Measurements from ENCODE around the gene EDARADD. TPM values are rescaled to one million over a fixed set of nuclear protein-coding genes. Genes with fewer than 3 reads are reported as not detected.
"Not testable (repeated sequence)": the region's sequence is repeated elsewhere in the genome, so short reads cannot be mapped to it uniquely, and the experiment has no call there.

Gene EDARADD
- 1 to 10 TPM in 1 of 4 donors, under 1 TPM in 3; 0.42 to 1.2 (median 0.82) TPM for total RNA-seq

DNA sequence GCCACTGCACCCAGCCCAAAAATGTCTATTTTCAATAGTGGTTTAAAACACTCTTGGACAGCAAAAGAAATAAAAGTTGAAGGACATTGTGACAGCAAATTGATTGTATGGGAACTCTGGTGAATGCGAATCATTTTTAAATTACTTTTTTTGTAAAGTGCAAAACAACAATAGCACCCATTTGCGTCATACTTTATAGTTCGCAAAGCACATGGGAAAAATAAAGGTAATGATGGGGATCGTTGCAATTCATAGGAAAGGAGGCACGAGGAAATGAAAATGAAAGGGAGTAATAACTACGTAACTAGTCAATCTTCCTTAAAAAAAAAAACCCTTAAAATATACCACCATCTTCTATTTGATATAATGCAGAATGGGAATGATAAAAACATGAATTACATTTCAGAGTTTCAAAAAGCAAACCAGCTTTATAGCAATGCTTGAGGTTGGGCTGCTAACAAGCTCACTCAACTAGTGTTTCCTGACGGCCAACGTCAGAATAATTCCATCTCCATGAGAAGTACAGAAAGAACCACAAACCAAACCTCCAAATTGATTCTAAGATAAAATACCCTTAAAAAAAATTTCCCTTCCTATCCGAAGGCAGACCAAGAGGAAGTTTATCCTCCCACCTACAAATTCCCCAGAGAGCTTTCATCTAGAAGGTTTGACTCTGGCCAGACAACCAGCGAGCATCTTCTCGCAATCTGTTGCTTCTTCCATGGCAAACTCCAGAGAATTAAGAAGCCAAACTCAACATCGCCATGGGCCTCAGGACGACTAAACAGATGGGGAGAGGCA is at the start of gene EDARADD:
Gene EDARADD, plus strand, starts transcription at position 606 of the 801 bp plus-strand sequence. Its CDS starts 159 bp downstream, at position 765.
- TF ChIP-seq POLR2A (IDR thresholded peaks at IDR 0.05) (no peak), EP300 (IDR thresholded peaks at IDR 0.05) (no peak)
- TF ChIP-seq, protein P1, sequence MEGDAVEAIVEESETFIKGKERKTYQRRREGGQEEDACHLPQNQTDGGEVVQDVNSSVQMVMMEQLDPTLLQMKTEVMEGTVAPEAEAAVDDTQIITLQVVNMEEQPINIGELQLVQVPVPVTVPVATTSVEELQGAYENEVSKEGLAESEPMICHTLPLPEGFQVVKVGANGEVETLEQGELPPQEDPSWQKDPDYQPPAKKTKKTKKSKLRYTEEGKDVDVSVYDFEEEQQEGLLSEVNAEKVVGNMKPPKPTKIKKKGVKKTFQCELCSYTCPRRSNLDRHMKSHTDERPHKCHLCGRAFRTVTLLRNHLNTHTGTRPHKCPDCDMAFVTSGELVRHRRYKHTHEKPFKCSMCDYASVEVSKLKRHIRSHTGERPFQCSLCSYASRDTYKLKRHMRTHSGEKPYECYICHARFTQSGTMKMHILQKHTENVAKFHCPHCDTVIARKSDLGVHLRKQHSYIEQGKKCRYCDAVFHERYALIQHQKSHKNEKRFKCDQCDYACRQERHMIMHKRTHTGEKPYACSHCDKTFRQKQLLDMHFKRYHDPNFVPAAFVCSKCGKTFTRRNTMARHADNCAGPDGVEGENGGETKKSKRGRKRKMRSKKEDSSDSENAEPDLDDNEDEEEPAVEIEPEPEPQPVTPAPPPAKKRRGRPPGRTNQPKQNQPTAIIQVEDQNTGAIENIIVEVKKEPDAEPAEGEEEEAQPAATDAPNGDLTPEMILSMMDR (IDR thresholded peaks at IDR 0.05): no peak
- 81 to 82% methylated on average over 13 of the region's 13 CpGs for WGBS, 2 donors
- Histone ChIP-seq H3K9me3 (no peaks in the 10 kb centered on the region), H3K27me3 (peaks cover 0 to 37% of the 10 kb centered on the region in 2 donors), H3K27ac (no peak within 1 kb of the TSS), H3K4me3 (peak within 1 kb of the TSS; percentile 38 to 68 (median 52)), H3K4me1 (peaks cover 0 to 21% (median 6%) of the 10 kb centered on the region in 4 donors), H3K36me3 (no peaks in the 10 kb centered on the region)
- DNase-seq (ENCODE audit: low spot score in 2 of 2): no peak

DNA sequence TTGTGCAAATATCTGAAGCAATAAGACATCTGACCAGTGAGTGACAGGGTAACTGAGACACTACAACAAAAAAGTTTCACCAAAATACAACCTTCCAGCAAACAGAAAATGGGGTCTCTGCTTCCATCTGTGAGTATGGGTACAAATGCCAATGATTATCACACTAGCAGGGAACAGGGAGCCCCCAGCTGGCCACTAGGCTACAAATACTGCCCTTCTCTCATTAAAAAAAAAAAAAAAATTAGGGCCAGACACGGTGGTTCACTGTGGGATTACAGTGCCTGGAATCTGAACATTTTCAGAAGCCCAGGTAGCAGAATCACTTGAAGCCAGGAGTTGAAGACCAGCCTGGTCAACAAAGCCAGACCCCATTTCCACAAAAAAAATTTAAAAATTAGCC is 48.4 kb upstream of the EDARADD start:
- H3K27me3 ChIP-seq: no peaks in the 10 kb centered on the region
- DNase-seq (ENCODE audit: low spot score in 2 of 2): no peak
- no peaks in the 10 kb centered on the region for H3K9me3 ChIP-seq
- WGBS, 2 donors: 14 to 29% methylated on average over 1 of the region's 1 CpG
- TF ChIP-seq, protein P1 (IDR thresholded peaks at IDR 0.05): no peak
- TF ChIP-seq EP300 (IDR thresholded peaks at IDR 0.05): no peak
- TF ChIP-seq POLR2A (IDR thresholded peaks at IDR 0.05): no peak
- no peak overlapping the region for H3K27ac ChIP-seq
- H3K4me3 ChIP-seq: no peak overlapping the region
- no peaks in the 10 kb centered on the region for H3K36me3 ChIP-seq
- peaks cover 0 to 14% (median 0%) of the 10 kb centered on the region in 4 donors for H3K4me1 ChIP-seq

DNA sequence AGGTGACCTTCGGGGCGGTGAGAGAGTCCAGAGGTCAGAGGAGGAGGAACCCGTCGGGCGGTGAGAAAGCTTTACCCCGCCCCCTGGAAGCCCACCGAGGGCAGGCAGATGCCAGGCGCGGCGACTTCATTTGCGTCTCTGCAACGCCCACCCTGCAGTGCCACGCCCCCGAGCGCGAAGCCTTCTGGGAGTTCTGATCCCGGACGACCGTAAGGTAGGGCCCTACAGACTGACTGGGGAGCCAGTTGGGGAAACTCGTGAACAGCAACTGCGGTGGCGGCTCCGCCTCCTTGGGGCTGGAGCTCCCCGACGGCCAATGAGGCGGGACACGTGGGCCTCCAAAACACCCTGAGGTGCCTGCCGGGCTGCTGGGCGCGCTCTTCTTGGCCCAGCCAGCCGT is 46.0 kb upstream of the EDARADD start:
- 89 to 96% methylated on average over 25 to 27 of the region's 31 CpGs for WGBS, 2 donors
- H3K4me1 ChIP-seq: peaks cover 0 to 6% (median 0%) of the 10 kb centered on the region in 4 donors
- H3K36me3 ChIP-seq: no peaks in the 10 kb centered on the region
- no peak overlapping the region for H3K27ac ChIP-seq
- TF ChIP-seq, protein P1 (IDR thresholded peaks at IDR 0.05): no peak
- no peak for TF ChIP-seq EP300 (IDR thresholded peaks at IDR 0.05)
- TF ChIP-seq POLR2A (IDR thresholded peaks at IDR 0.05): no peak
- no peaks in the 10 kb centered on the region for H3K9me3 ChIP-seq
- H3K4me3 ChIP-seq: no peak overlapping the region
- DNase-seq (ENCODE audit: low spot score in 2 of 2): no peak
- no peaks in the 10 kb centered on the region for H3K27me3 ChIP-seq

DNA sequence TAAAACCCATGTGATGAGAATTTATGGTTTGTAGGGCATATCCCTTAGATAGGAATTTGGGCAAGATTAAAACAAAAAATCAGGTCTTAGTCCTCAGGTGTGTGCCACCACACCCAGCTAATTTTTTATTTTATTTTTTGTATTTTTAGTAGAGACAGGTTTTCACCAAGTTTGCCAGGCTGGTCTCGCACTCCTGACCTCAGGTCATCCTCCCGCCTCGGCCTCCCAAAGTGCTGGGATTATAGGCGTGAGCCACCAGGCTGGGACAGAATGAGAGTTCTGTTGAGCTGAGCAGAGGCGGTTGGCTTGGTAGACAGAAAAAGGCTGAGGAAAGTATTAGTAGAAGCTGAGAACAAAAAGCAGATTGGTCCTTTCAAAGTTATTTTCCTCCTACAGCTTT is 43.8 kb upstream of the EDARADD start:
- TF ChIP-seq POLR2A (IDR thresholded peaks at IDR 0.05): no peak
- no peak for TF ChIP-seq EP300 (IDR thresholded peaks at IDR 0.05)
- TF ChIP-seq, protein P1 (IDR thresholded peaks at IDR 0.05): no peak
- no peak overlapping the region for H3K4me3 ChIP-seq
- WGBS, 2 donors: 54 to 68% methylated on average over 5 of the region's 5 CpGs
- H3K27me3 ChIP-seq: no peaks in the 10 kb centered on the region
- no peak overlapping the region for H3K27ac ChIP-seq
- DNase-seq (ENCODE audit: low spot score in 2 of 2): no peak
- no peaks in the 10 kb centered on the region for H3K9me3 ChIP-seq
- H3K4me1 ChIP-seq: no peaks in the 10 kb centered on the region
- no peaks in the 10 kb centered on the region for H3K36me3 ChIP-seq

DNA sequence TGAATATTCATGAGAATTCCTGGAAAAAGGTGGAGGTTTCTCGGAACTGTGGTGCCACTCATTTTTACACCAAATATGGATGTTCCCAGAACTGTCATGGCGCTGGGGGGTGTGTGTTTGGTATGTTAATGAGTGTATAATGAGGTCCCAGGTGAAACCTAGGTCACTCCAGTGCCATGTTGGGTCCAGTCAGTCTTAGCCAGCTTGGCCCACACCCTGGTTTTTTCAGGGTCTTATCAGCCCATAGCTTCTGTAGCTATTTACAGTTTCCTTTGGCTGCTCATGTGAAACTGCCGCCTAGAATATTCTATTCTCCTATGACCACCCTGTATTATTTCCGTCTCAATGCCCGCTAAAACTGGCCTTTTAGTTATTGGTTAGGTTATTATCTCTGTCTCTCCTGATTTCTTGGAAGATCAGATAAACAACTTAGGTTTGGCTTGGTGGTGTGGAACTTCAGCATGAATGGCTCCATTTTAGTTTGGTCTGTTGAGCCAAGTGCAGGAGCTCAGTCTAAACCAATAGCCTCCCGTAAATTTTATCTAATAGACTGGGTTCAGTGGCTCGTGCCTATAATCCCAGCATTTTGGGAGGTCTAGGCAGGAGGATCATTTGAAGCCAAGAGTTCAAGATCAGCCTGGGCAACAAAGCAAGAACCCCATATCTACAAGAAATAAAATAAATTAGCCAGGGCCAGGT is 42.1 kb upstream of the EDARADD start:
- no peak for DNase-seq (ENCODE audit: low spot score in 2 of 2)
- no peaks in the 10 kb centered on the region for H3K4me1 ChIP-seq
- no peak overlapping the region for H3K4me3 ChIP-seq
- no peak overlapping the region for H3K27ac ChIP-seq
- no peaks in the 10 kb centered on the region for H3K27me3 ChIP-seq
- H3K36me3 ChIP-seq: no peaks in the 10 kb centered on the region
- no peak for TF ChIP-seq POLR2A (IDR thresholded peaks at IDR 0.05)
- no peak for TF ChIP-seq EP300 (IDR thresholded peaks at IDR 0.05)
- TF ChIP-seq, protein P1 (IDR thresholded peaks at IDR 0.05): no peak
- 72 to 79% methylated on average over 7 of the region's 7 CpGs for WGBS, 2 donors
- H3K9me3 ChIP-seq: no peaks in the 10 kb centered on the region

DNA sequence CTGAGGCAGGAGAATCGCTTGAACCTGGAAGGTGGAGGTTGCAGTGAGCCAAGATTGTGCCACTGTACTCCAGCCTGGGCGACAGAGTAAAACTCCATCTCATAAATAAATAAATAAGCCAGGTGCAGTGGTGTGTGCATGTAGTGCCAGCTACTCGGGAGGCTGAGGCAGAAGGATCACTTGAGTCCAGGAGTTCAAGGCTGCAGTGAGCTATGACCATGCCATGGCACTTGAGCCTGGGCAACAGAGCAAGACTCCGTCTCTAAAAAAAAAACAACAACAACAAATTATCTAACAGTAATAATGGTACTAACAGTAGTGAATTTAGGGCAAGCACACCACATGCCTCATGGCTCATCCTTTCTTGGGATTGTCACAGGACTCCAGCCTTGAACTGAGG is 41.3 kb upstream of the EDARADD start:
- H3K4me3 ChIP-seq; H3K27me3 ChIP-seq; H3K4me1 ChIP-seq; DNase-seq (ENCODE audit: low spot score in 2 of 2); H3K9me3 ChIP-seq; H3K27ac ChIP-seq; H3K36me3 ChIP-seq: not testable (repeated sequence)
- WGBS, 2 donors: 92 to 95% methylated on average over 4 of the region's 4 CpGs
